Endothelial cell of umbilical vein (primary cell): ENCODE data around the gene MGAT5B. TPM values are rescaled to one million over a fixed set of nuclear protein-coding genes. Genes with fewer than 3 reads are reported as not detected.
A peak's percentile ranks its signal among the peaks of the same experiment; 100 is the strongest.

ENCODE experiments used
- BruUV-seq: library from RNA; stranded (reverse); fragments of 400-500 nt; replicated peaks from 2 replicates; lab custom pipeline; 2021; lab: Mats Ljungman, UMichigan
- CTCF ChIA-PET: fragments of 300-600, 350-600 bp; sonication (Branson Sonifier 250); formaldehyde crosslinking; loops from one replicate; lab custom pipeline; 2021; ENCODE audit warnings: antibody characterized with exemption, inconsistent platforms; lab: Charles Lee
- POLR2A ChIA-PET: fragments of 300-600, 350-600 bp; sonication (Branson Sonifier 250); formaldehyde crosslinking; loops from one replicate; lab custom pipeline; 2021; ENCODE audit warnings: antibody characterized with exemption, inconsistent platforms; lab: Charles Lee
- DNase-seq: peaks from one replicate; pipeline ENCODE4 v3.0.0-alpha.2; 2011; ENCODE audit warnings: low read depth, low spot score
- FAIRE-seq: peaks from 2 replicates; lab custom pipeline; 2011; peaks lifted over from hg19 to GRCh38; lab: Jason Lieb, UNC
- H2AFZ ChIP-seq: 2 replicates; pipeline ENCODE4 v1.6.0; 2012; ENCODE audit warnings: low read depth, low read length, control low read depth, inconsistent platforms
- H3K27ac ChIP-seq: 2 replicates; pipeline ENCODE4 v1.5.1; 2011; ENCODE audit warnings: low read depth, mild to moderate bottlenecking, control low read depth, low read length, moderate library complexity; ENCODE audit not compliant: insufficient read depth
- H3K27me3 ChIP-seq, 2 experiments: 2 replicates each; pipeline versions ENCODE4 v1.6.0 to v1.6.1; 2011; ENCODE audit warnings: low read length in 2 of 2, mixed read lengths in 1 of 2; ENCODE audit not compliant: control insufficient read depth in 2 of 2, insufficient read depth in 2 of 2
- H3K36me3 ChIP-seq, 2 experiments: 2 replicates in 1 of 2; 3 replicates in 1 of 2; pipeline ENCODE4 v1.5.1; 2011; ENCODE audit warnings: low read length in 2 of 2, mild to moderate bottlenecking in 1 of 2, moderate library complexity in 1 of 2; ENCODE audit not compliant: control insufficient read depth in 2 of 2, insufficient read depth in 2 of 2; ENCODE audit errors: extremely low read depth in 1 of 2
- H3K4me1 ChIP-seq: 3 replicates; pipeline ENCODE4 v1.5.1; 2011; ENCODE audit warnings: mild to moderate bottlenecking, low read length; ENCODE audit not compliant: control insufficient read depth, insufficient read depth; ENCODE audit errors: extremely low read depth
- H3K4me2 ChIP-seq: 2 replicates; pipeline ENCODE4 v1.6.1; 2011; ENCODE audit warnings: low read length, control low read depth, mixed read lengths; ENCODE audit not compliant: insufficient read depth
- H3K4me3 ChIP-seq, 3 experiments: fragments of 200-600 bp in 1 of 3; sonication (generic), shearing (Covaris generic) in 1 of 3; replicated peaks in 1 of 3; 2 replicates each; pipeline ENCODE4 v1.5.1; 2011 to 2016; ENCODE audit warnings: control low read depth in 3 of 3, low read length in 3 of 3, mild to moderate bottlenecking in 2 of 3, inconsistent platforms in 1 of 3, low read depth in 1 of 3, moderate library complexity in 1 of 3; ENCODE audit not compliant: insufficient read depth in 1 of 3
- H3K79me2 ChIP-seq: 2 replicates; pipeline ENCODE4 v1.6.0; 2012; ENCODE audit warnings: low read length, inconsistent platforms; ENCODE audit not compliant: control insufficient read depth, insufficient read depth
- H3K9ac ChIP-seq: replicated peaks from 2 replicates; pipeline ENCODE3; 2011; ENCODE audit warnings: low read length, control low read depth; ENCODE audit not compliant: insufficient read depth; ENCODE audit errors: extremely low read depth
- H3K9me1 ChIP-seq: replicated peaks from 3 replicates; pipeline ENCODE4 v1.6.0; 2011; ENCODE audit warnings: mild to moderate bottlenecking, low read length; ENCODE audit not compliant: control insufficient read depth, insufficient read depth; ENCODE audit errors: extremely low read depth
- H3K9me3 ChIP-seq: replicated peaks from 2 replicates; pipeline ENCODE4 v1.5.1; 2012; ENCODE audit warnings: low read length, inconsistent platforms; ENCODE audit not compliant: control insufficient read depth, insufficient read depth
- H4K20me1 ChIP-seq: replicated peaks from 2 replicates; pipeline ENCODE3; 2011; ENCODE audit warnings: mild to moderate bottlenecking, low read length; ENCODE audit not compliant: control insufficient read depth, insufficient read depth; ENCODE audit errors: extremely low read depth
- CTCF ChIP-seq, 2 donors: IDR thresholded peaks; 1 replicate in 1 of 2; 2 replicates in 1 of 2; pipeline ENCODE4 v1.5.1; 2011; ENCODE audit warnings: low read length in 2 of 2, mild to moderate bottlenecking in 2 of 2, moderate library complexity in 2 of 2, control low read depth in 1 of 2, inconsistent platforms in 1 of 2, low read depth in 1 of 2; ENCODE audit not compliant: insufficient read depth in 1 of 2; ENCODE audit errors: extremely low read depth in 1 of 2
- EZH2 ChIP-seq: IDR thresholded peaks from 2 replicates; pipeline ENCODE4 v1.6.1; 2012; ENCODE audit warnings: borderline replicate concordance, low read depth, mild to moderate bottlenecking, moderate library complexity, low read length, inconsistent platforms; ENCODE audit not compliant: severe bottlenecking
- FOS ChIP-seq: IDR thresholded peaks from 2 replicates; pipeline ENCODE4 v1.6.1; 2011; ENCODE audit warnings: mild to moderate bottlenecking, low read length, moderate library complexity, borderline replicate concordance; ENCODE audit not compliant: insufficient read depth
- GATA2 ChIP-seq: IDR thresholded peaks from 2 replicates; pipeline ENCODE4 v1.7.0; 2011; ENCODE audit warnings: low read depth, mild to moderate bottlenecking, moderate library complexity, mixed read lengths, low read length; ENCODE audit not compliant: insufficient read length, insufficient read depth
- JUN ChIP-seq: IDR thresholded peaks from 2 replicates; pipeline ENCODE4 v1.6.1; 2011; ENCODE audit warnings: borderline replicate concordance, low read depth; ENCODE audit not compliant: insufficient read length, insufficient read depth
- MAX ChIP-seq: IDR thresholded peaks from 2 replicates; pipeline ENCODE4 v1.6.1; 2011; ENCODE audit not compliant: insufficient read depth, insufficient read length
- MYC ChIP-seq: IDR thresholded peaks from one replicate; pipeline ENCODE4 v1.6.1; 2011; ENCODE audit warnings: mild to moderate bottlenecking, low read depth, low read length
- POLR2A ChIP-seq: IDR thresholded peaks from 2 replicates; pipeline ENCODE4 v1.6.1; 2012; ENCODE audit warnings: low read depth, mild to moderate bottlenecking, control low read depth, low read length
- POLR2AphosphoS5 ChIP-seq: IDR thresholded peaks from 2 replicates; pipeline ENCODE4 v1.6.1; 2012; ENCODE audit warnings: low read depth, mild to moderate bottlenecking, control low read depth, low read length, moderate library complexity; ENCODE audit not compliant: insufficient read depth
- dilution Hi-C: fragments of 300-500 bp; cut with MboI; formaldehyde crosslinking; loops from one replicate; pipeline ENCODE4 v1.15.0; 2019; ENCODE audit warnings: low sequenced_read_pairs; ENCODE audit not compliant: extremely low pct_ligation_motif_present
- intact Hi-C: fragments of 100-400 bp; cut with micrococcal nuclease; formaldehyde crosslinking; loops from one replicate; pipeline ENCODE4 v1.10.0; 2022
- polyA plus RNA-seq, 4 experiments: library from polyadenylated mRNA; depleted of rRNA in 3 of 4; stranded (reverse) in 3 of 4; unstranded in 1 of 4; fragments of >200 nt; gene quantifications; 2 replicates each; pipeline versions ENCODE4 v1.2.1 to v1.2.3, GENCODE V29; 2011 to 2012; ENCODE audit warnings: missing spikeins in 1 of 4
- total RNA-seq: library from RNA; stranded (reverse); gene quantifications from 2 replicates; pipeline ENCODE4 v1.2.3, GENCODE V29; 2021

The MGAT5B gene
- total and polyA plus RNA-seq, 2 donors (not counting 3 experiments of a cell fraction or from before 2014, with no cell fraction given), result 1.7 to 2.1 TPM

GRCh38 chr17:76994237-76994637 is 126.0 kb downstream of the MGAT5B start:
- Histone ChIP-seq H3K36me3 (no peaks in the 10 kb centered on the region), H3K79me2 (no peaks in the 10 kb centered on the region), H3K4me3 (no peak overlapping the region), H3K27me3 (peaks cover 11% of the 10 kb centered on the region in 2 experiments), H3K4me2 (no peak overlapping the region), H4K20me1 (no peaks in the 10 kb centered on the region), H3K4me1 (no peaks in the 10 kb centered on the region), H3K27ac (no peak overlapping the region), H2AFZ (no peak overlapping the region), H3K9ac (no peak overlapping the region), H3K9me3 (no peaks in the 10 kb centered on the region), H3K9me1 (no peaks in the 10 kb centered on the region)
- FAIRE-seq (peak; percentile 21), DNase-seq (no peak)
- CTCF ChIA-PET, result interaction anchor here (6.0 kb wide), 1 partner anchor 62 kb away, joined by 22 read pairs; no protein-coding TSS in a partner anchor
- dilution Hi-C loops, result no loop called here
- TF ChIP-seq FOS, result no peak
- no peak for TF ChIP-seq POLR2AphosphoS5
- TF ChIP-seq MAX, result no peak
- TF ChIP-seq JUN, result no peak
- no peak for TF ChIP-seq POLR2A
- TF ChIP-seq MYC, result no peak
- no peak for TF ChIP-seq GATA2
- no peak for TF ChIP-seq CTCF (IDR thresholded peaks at IDR 0.05; ENCODE audit: extremely low read depth in 1 of 2, insufficient read depth in 1 of 2, low read depth in 1 of 2, low read length in 2 of 2)
- no peak for TF ChIP-seq EZH2
- intact Hi-C loops, result no loop called here
- no TSS peak for BruUV-seq
- POLR2A ChIA-PET, result no interaction called here
